ENCODE results near the gene EPS8L3.

The EPS8L3 gene

GRCh38 chr1:109725510-109725909, 38.2 kb downstream of the EPS8L3 start:
- no peak for DNase-seq (ENCODE audit: low read depth, low spot score)
- no peak for TF ChIP-seq CTCF (IDR thresholded peaks at IDR 0.05; ENCODE audit: insufficient read depth, low read length, missing control alignments)
- no peak overlapping the region for H3K4me3 ChIP-seq (ENCODE audit: low read depth, low read length)
- POLR2A ChIA-PET, result no interaction called here
- CTCF ChIA-PET, result interaction anchor here (1.5 kb wide), 1 partner anchor 85 kb away, joined by 4 read pairs; no protein-coding TSS in a partner anchor

GRCh38 chr1:109724933-109725332, 38.8 kb downstream of the EPS8L3 start:
- POLR2A ChIA-PET, result no interaction called here
- DNase-seq (ENCODE audit: low read depth, low spot score), result no peak
- TF ChIP-seq CTCF (IDR thresholded peaks at IDR 0.05; ENCODE audit: insufficient read depth, low read length, missing control alignments), result no peak
- CTCF ChIA-PET, result interaction anchor here (1.5 kb wide), 1 partner anchor 85 kb away, joined by 4 read pairs; no protein-coding TSS in a partner anchor
- H3K4me3 ChIP-seq (ENCODE audit: low read depth, low read length), result no peak overlapping the region

- CTCF ChIA-PET, result no interaction called here
- no peak for TF ChIP-seq CTCF (IDR thresholded peaks at IDR 0.05; ENCODE audit: insufficient read depth, low read length, missing control alignments)
- no peak overlapping the region for H3K4me3 ChIP-seq (ENCODE audit: low read depth, low read length)
- no peak for DNase-seq (ENCODE audit: low read depth, low spot score)
- POLR2A ChIA-PET, result no interaction called here
Measured at GRCh38 chr1:109722908-109723691, 40.6 kb downstream of the EPS8L3 start.

- CTCF ChIA-PET, result interaction anchor here (2.3 to 2.4 kb wide), 2 partner anchors 50 to 82 kb away, joined by 9 to 11 read pairs; no protein-coding TSS in a partner anchor
- H3K4me3 ChIP-seq (ENCODE audit: low read depth, low read length), result no peak overlapping the region
- POLR2A ChIA-PET, result no interaction called here
- no peak for DNase-seq (ENCODE audit: low read depth, low spot score)
- no peak for TF ChIP-seq CTCF (IDR thresholded peaks at IDR 0.05; ENCODE audit: insufficient read depth, low read length, missing control alignments)
Measured at GRCh38 chr1:109721971-109722370, 41.8 kb downstream of the EPS8L3 start.

GRCh38 chr1:109721042-109721441, 42.7 kb downstream of the EPS8L3 start:
- H3K4me3 ChIP-seq (ENCODE audit: low read depth, low read length), result no peak overlapping the region
- no peak for DNase-seq (ENCODE audit: low read depth, low spot score)
- ChIA-PET POLR2A (interaction anchor here (1.0 kb wide), 1 partner anchor 53 kb away, joined by 3 read pairs; the partner anchor contains the start of gene GSTM2), CTCF (interaction anchor here (1.1 to 2.4 kb wide), 6 partner anchors 51 to 189 kb away, joined by 3 to 11 read pairs (median 4); partner anchors contain the start of gene GSTM2)
- no peak for TF ChIP-seq CTCF (IDR thresholded peaks at IDR 0.05; ENCODE audit: insufficient read depth, low read length, missing control alignments)

GRCh38 chr1:109719337-109719837, 44.3 kb downstream of the EPS8L3 start:
- ChIA-PET CTCF (interaction anchor here (2.4 kb wide), 1 partner anchor 52 kb away, joined by 9 read pairs; no protein-coding TSS in a partner anchor), POLR2A (interaction anchor here (1.5 kb wide), 1 partner anchor 171 kb away, joined by 3 read pairs; the partner anchor contains the start of gene GNAI3)
- no peak overlapping the region for H3K4me3 ChIP-seq (ENCODE audit: low read depth, low read length)
- no peak for DNase-seq (ENCODE audit: low read depth, low spot score)
- no peak for TF ChIP-seq CTCF (IDR thresholded peaks at IDR 0.05; ENCODE audit: insufficient read depth, low read length, missing control alignments)

Data from AG04449 (cell line).